NCI-H69 (cell line): ENCODE results near the gene POU2F2.

Experiments
- DNase-seq: peaks from one replicate; lab custom pipeline; 2025; lab: John Stamatoyannopoulos, UW

The POU2F2 gene

GRCh38 chr19:42132030-42132628 is at the start of gene POU2F2:
POU2F2 (minus strand) TSS chr19:42132446; CDS start chr19:42132411, 35 bp downstream.
- DNase-seq: peak; percentile 63

DNA sequence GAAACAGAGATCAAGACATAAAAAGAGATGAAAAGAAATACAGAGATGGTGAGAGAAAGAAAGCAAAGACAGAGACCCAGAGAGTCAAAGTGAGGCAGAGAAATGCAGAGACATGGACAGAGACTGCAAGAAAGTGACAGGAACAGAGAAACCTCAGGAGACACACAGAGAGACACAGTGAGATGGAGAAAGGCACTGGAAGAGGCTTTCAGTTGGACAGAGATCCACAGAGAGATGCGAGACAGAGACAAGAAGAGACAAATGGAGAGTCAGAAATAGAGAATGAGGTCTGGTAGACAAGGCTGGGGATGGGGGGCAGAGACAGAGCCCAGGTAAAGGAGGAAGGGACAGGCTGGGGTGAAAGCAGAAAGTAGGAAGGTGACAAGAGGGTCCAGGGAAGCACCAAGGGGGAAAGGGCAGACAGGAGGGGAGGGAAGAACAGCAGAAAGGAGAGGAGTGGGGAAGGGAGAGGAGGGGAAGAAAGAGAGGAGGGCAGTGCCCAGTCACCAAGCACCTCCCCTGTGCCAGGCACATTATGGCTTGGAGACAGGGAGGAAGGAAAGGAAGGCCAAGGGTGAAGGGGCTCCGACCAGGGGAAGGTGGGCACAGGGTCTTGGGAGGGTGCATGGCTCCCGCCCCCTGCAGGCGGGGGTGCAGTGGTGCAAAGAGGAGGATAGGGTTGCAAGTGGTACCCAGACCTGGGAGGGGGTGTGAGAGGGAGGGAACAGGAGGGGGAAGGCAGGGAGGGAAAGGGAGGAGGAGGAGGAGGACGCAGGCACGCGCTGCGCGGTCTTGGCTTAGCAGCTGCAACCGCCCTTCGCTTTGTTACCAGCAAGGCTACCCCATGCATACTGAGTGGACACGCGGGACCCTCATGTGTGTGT is 46.8 kb upstream of the POU2F2 start:
- peak; percentile 67 for DNase-seq

DNA sequence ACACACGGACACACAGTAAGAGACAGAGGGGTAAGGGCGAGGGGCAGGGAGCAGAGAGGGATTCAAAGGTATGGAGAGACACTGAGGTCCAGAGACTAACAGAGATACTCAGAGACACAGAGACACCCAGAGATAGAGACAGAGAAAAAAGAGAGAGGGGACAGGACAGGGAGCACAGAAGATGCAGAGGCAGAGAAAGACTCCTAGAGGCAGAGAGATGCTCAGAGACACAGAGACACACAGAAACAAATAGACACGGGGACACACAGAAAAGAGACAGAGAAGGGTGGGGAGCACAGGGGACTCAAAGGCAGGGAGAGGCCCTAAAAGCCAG is 45.4 kb upstream of the POU2F2 start:
- no peak for DNase-seq

DNA sequence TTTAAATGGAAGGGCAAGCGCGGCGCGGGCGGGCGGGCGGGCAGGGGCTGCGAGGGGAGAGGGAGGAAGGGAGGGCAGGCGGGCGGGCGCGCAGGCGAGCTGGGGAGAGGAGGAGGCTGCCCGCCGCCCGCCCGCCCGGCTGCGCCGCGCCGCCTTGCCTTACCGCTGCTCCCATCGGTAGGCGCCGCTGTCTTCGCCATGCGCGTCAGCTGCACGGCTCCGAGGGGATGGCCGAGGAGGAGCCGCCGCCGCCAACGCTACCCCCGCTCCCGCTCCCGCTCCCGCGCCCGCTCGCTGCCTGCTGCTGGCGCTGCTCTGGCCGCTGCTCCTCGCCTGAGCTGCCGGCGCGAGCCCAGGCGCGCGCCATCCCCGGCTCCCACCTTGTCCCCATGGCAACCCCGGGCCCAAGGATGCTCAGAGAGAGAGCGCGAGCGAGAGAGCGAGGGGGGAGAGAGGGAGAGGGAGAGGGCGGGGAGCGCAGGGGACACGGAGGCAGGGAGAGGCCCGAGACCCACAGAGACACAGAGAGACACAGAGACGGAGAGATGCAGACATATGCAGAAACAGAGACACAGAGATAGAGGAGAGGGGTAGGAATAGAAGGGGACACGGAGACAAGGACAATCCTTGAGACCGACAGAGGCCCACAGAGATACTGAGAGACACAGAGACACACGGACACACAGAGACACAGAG is 44.9 kb upstream of the POU2F2 start:
- DNase-seq: peak; percentile 92

GRCh38 chr19:42176649-42176989 is 44.4 kb upstream of the POU2F2 start:
- DNase-seq: no peak

- DNase-seq: peak; percentile 68
These were observed 43.9 kb upstream of the POU2F2 start for GRCh38 chr19:42175952-42176648.

GRCh38 chr19:42174958-42175734 is 42.9 kb upstream of the POU2F2 start:
- DNase-seq: no peak

DNA sequence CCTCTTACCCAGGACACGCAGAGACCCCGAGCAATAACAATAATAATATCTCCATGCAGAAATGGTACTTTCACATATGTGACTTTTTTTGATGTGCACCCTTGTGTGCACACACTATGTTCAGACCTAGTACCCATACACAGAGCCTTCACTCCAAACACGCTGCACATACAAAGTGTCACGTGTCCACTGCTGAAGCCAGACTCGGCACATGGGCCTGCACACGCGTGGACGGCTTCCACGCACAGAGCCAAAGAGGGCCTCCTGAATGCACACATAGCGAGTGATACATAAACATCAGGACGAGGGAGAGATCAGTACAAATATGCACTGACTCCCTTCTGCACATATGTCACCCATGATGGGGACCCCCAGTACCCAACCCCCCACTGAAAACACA is 41.9 kb upstream of the POU2F2 start:
- no peak for DNase-seq

DNA sequence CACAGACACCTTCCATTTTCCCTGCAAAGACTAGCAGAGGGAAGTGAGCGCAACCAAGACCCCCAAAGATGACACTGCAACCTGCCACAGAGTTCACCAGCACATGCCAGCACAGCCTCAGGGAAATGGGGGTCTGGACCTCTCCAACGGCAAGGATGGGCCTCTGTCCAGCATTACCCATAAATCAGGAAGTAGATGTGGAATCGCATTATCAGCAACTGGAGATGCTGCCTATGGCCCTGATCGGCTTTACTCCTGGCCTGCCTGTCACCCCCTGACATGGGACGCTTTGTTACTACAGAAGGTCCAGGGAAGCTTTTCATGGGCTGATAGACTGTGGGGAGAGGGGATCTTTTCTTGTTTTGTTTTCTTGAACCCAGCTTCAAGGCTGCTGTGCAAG is 41.4 kb upstream of the POU2F2 start:
- no peak for DNase-seq

DNA sequence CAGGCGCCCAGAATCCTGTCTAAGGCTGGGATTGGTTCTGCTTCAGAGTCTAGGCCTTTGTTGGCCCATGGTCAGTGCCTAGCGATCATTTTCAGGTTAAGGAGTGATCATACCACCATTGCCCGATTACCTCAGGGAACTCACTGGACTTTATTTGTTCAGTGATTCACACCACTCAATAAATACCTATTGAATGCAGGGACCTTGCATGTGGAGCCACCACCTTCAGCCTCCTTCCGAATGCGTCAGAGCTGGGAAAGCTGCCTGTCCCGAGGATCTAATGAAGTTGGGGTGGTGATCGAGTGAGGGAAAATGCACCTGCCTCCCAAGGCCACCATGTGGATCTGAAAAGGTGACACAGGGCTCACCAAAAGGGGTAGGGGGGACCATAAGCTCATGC is 40.0 kb upstream of the POU2F2 start:
- no peak for DNase-seq

DNA sequence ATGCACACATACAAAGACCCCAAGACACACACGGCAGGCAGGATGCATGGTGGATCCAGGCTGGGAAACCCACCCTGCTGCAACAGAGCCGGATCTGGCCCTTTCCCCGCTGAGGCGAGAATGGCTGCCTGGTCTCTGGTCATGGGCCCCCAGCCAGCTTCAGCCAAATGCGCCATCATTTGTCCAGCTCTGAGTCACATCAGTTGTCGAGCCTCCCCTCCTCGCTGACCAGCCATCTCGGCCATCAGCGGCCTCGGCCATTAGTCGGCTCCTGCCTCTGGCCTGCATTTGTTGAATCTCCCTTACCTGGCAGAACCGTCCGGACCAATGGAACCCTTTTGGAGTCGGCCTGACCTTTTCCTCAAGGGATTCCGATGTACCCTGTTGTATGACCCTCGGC is 38.5 kb upstream of the POU2F2 start:
- DNase-seq: no peak

DNA sequence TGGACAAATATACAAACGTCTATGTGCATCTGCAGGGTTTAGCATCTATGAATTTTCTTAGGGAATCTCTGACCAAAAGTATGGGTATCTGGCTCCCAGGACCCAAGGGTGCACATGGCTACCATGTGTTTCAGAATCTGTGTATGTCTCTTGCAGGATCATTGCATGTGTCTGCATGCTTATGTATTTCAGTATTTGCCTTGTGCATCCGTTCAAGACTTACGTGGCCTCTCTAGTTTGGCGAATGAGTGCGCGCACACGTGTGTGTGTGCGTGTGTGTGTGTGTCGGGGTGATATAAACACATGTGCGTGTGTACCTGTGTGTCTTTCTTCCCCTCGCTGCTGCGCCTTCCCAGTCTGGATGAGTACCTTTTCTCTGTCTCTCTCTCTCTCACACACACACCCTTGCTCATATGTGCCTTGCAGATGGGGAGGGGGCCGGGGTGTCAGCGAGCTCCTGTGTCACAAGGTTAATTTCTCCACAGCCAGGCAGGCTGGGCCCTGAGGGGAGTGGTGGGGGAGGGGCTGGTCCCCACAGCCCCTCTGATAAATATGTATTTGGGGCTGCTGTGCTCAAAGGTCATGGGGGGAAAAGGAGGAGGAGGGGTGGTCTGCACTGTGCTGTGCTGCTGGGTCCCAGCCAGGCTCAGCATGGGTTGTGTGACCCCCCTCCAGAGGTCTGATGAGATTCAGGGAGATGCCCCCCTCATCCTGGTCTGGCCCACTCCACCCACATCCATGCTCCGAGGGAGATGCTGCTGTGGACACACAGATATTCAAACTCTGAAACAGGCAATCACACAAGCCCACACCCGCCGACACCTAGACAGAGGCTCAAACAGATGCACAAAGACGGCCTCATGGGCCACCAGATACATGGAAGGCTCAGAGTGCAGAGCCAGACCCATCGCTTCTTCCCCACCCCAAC is 37.5 kb upstream of the POU2F2 start:
- no peak for DNase-seq

GRCh38 chr19:42168206-42168605 is 36.0 kb upstream of the POU2F2 start:
- no peak for DNase-seq

DNA sequence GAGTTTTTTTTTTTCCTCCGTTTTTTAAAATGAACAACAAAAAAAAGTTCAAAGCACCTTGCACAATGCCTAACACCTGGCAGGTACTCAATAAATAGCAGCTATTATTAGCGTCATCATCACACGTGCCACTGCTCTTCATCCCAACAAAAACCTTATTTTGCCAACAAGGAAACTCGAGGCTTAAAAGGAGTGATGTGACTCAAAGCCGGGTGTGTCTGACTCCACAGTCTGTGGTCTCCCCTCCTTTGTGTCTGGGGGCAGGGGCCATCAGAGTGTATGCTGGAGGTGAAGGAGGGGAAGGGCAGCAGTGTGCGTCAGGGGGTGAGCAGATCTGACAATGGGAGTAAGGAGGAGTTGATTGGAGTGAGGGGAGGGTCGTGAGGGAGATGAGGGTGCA is 34.1 kb upstream of the POU2F2 start:
- no peak for DNase-seq

DNA sequence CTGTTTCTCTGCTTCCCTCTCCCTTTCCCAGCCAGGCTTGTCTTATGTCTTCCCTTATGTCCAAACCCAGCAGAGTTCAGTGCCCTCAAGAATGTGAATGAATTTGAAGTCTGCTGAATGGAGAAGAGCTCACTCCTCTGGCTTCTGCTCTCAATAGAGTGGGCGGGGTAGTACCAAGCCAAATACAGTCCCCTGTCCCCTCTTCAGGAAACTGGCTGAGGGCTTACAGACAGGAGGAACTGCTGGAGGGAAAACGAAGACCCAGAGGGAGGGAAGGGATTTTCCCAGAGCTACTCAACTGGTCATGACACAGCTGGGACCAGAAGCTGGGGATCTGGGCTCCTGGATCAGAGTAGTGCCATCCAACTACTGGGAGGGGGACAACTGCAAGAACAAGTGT is 32.9 kb upstream of the POU2F2 start:
- DNase-seq: no peak

DNA sequence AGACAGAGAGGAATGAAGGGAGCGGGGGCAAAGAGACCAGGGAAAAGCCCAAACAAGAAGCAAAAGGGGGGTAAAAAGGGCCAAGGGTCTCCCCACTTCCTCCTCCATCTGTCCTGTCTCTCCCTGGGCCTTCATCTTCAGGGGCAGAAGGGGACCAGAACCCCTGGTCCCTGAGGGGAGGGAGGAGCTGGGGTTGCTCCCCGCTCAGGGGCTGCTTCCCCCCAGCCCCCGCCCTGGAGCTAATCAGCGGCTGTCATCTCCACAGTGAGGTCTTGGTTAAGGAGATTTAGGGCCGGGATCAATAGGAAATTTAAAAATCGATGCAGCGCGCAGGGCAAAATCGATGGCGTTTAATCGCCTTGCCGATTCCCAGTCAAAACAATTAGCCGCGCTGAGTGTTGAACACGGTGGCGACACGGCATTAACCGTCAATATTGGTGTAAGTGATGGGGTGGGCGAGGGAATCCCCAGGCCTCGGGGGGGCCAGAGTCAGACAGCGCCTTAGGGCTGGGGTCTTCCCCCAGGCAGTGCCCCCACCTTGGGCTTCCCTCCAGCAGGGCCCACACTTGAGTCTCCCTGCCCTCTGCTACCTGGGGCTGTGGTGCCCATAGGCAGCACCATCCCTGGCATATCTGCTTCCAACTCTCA is 29.5 kb upstream of the POU2F2 start:
- DNase-seq: no peak

- no peak for DNase-seq
These were observed 27.7 kb upstream of the POU2F2 start for GRCh38 chr19:42159942-42160341.

DNA sequence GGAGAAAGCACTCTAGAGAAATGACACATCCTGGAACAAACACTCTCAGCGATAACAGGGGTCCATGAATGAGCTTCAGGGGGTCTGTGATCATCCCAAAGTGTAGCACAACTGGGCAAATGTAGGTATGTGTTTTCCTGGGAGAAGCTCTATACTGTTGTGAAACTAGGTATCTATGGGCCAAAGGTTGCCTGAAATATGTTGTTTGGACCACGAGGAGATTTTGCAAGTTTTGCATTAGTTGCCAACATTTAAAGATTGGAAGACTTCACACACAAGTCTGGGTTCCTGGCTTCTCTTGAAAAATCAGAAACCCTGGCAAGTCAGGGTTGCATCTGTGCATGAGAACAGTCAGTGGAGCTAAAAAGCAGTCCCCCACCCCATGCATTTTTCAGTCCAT is 26.7 kb upstream of the POU2F2 start:
- no peak for DNase-seq

- no peak for DNase-seq
These were observed 24.3 kb upstream of the POU2F2 start for GRCh38 chr19:42156571-42156970.

DNA sequence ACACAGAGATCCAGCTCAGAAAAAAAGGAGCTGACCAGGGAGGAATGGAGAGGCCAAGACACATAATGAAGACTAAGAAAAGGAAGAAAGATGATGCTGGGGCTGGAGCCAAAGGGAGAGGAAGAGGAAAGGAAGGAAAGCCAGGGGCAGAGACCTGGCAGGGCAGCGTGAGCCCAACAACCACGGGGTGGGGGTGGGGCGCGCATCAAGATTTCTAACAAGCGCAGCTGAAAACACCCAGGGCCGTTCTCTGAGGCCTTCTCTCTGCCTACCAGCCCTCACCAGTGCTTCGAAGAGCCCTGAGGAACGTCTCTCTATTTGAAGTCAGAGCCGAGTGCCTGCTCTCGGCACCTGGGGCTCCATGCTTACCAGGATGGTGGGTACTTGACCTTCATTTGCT is 23.6 kb upstream of the POU2F2 start:
- no peak for DNase-seq
